Body of pancreas (tissue), 4 donors: Measurements from ENCODE around the gene PAGE2.

Source experiments
- POLR2A ChIP-seq, 3 donors: fragments of 450-650 bp; IDR thresholded peaks; one replicate each; pipeline ENCODE4 v1.6.1; 2016; ENCODE audit warnings: antibody characterized with exemption in 3 of 3, mild to moderate bottlenecking in 2 of 3
- TF ChIP-seq, protein P1 (sequence below), 7 experiments: fragments of 450-650 bp in 4 of 7; fragments of 200-600 bp in 3 of 7; sonication (generic) in 3 of 7; IDR thresholded peaks; one replicate each; pipeline ENCODE4 v1.5.1; 2016 to 2019; ENCODE audit warnings: antibody characterized with exemption in 7 of 7

DNA sequence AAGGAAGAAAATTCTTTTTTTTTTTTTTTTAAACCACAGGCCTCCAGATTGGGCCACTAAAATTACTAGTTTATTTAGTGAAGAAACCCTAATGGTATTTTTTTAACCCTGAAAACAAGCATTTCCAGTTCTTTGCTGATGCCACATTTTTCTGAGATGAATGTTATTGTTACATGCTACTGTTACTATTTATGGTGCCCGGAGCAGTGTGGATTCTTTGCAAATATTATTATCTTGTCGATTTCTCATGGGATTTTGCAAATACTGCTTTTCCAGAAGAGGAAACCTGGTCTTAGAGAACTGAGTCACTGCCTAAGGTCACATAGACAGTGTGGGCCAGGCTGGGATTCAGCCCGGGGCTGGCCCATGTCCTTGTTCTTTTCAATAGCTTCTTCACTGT, 49.3 kb upstream of the PAGE2 start:
- TF ChIP-seq, protein P1, sequence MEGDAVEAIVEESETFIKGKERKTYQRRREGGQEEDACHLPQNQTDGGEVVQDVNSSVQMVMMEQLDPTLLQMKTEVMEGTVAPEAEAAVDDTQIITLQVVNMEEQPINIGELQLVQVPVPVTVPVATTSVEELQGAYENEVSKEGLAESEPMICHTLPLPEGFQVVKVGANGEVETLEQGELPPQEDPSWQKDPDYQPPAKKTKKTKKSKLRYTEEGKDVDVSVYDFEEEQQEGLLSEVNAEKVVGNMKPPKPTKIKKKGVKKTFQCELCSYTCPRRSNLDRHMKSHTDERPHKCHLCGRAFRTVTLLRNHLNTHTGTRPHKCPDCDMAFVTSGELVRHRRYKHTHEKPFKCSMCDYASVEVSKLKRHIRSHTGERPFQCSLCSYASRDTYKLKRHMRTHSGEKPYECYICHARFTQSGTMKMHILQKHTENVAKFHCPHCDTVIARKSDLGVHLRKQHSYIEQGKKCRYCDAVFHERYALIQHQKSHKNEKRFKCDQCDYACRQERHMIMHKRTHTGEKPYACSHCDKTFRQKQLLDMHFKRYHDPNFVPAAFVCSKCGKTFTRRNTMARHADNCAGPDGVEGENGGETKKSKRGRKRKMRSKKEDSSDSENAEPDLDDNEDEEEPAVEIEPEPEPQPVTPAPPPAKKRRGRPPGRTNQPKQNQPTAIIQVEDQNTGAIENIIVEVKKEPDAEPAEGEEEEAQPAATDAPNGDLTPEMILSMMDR (IDR thresholded peaks at IDR 0.05): no peak
- no peak for TF ChIP-seq POLR2A (IDR thresholded peaks at IDR 0.05)
